GM18502 (cell line): ENCODE data around the gene NR2E1.

Source experiments
- ATAC-seq: cut with Tn5 transposase; IDR thresholded peaks from one replicate; pipeline ENCODE4 v1.9.1; 2021; ENCODE audit warnings: mild to moderate bottlenecking; ENCODE audit not compliant: unreplicated experiment, poor library complexity

NR2E1 gene

DNA sequence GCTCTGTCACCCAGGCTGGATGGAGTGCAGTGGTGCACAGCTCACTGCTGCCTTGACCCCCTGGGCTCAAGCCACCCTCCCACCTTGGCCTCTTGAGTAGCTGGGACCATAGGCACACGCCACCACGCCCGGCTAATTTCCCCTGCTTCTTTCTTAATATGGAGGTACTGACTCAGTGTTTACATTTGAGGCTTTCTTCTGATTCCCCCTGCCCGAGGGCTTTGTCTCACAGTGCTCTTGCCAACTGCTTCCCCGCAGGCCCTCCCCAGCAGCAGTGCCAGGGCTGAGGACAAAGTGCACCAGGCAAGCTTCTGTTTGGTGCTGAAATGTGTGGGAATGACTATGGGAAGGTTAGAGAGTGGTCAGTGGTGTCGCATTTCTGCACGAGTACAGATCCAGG lies 34.8 kb downstream of the NR2E1 start:
- ATAC-seq, result no peak

DNA sequence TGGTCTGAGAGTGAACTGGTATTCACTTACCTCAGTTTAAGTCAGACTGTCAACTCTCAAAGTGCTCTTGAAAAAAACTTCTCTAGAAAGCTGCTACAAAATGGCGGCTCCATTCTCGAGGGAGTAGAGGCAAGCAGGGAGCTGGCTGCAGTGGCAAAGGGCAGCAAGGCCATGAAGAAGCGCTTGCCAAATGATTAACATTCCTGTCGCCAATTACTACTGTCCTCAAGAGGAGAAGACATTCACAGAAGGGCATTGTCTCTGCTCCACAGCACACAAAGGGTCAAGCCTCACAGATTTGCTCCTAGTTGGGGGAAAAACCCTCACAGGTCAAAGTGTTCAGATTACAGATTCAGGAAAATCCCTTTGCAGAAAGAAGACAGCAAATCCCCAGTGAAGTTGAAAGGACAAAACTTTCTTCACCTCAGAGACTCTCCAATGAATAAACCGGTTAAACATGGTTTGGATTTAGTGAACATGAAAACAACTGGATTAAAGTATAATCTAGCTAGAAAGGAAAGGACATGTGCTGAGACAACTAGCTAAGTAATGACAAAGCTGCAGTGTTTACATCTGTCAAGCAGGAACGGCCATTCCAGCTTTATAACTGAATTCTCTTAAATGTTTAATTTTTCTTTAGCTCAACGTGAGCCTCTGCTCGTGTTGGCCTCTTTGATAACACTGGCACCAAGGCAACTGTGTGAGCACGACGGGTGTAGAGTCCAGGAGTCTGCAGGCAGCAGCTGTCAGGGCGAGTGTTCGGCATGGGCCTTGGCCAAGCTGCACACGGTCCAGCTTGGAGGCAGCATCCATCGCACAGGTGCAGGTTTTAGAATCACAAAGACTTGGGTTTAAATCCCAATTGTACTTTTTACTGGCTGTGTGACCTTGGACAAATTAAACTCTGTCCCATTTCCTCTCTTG lies 37.6 kb downstream of the NR2E1 start:
- ATAC-seq, result no peak

DNA sequence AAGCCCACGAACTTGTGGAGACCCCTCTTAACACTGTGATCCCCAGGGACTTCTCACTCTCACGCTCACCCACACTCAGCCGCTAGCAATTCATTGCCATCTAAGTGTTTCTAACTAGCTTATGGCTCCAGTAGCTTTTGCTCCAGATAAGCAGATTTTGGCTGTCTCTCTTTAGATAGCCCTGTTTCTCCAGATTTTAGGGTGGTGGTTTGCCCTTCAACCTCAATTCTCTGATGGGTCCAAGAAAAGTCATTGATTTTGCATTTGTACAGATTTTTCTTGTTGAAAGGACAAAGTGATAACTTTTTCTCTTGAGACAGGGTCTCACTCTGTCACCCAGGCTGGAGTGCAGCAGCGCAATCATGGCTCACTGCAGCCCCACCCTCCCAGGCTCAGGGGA lies 41.2 kb downstream of the NR2E1 start:
- ATAC-seq, result no peak

DNA sequence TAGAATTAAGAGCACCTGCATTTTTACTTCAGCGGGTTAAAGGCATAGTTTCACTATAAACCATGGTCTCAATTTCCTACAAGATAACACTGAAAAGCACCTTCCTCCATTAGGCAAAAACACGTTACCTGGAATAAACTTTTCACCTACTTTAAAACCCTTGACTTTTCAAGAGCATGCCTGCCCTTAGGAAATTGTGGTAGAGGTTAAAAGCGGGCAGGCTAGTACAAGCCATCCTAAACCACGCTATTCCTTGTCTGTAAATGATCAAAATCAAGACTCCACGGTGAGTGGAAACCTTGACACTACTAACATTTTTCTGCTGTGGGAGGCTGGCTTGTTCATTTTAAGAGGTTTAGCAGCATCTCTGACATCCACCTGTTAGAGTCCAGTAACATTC lies 43.9 kb downstream of the NR2E1 start:
- ATAC-seq, result no peak

DNA sequence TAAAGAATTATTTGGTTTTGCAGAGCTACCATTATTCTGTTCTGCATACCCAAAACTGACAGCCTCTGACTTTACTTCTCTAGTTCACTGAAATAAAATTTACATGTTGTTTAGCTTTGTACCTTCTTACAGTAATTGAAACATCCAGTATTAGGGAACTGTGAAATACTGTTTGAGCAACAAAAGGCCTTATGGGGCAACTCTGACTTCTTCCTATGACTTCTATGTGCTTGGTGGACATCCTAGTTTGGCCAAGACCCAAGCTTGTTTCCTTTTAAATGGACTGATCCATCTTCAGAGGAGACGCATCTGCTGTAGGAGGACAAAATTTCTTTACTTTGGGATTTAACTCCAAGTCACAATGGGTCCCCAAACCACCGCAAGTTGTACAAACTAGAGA lies 44.7 kb downstream of the NR2E1 start:
- ATAC-seq, result no peak

DNA sequence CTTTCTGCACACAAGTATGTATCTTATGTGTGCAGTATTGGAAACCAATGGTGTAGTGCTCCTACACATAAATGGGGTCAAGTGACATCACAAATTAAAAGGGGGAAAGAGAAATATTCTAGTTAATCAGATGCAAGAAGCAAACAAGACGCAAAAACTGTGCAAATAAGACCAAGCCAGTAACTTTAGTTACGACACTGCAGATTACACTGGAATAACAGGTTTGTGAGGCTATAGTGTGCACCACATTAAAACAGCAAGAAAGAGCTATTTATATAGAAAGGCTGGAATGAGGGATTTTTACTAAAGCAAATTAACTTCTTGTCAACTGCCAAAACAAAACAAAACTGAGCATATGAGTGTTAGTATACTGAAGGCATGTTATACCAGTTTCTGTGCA lies 45.8 kb downstream of the NR2E1 start:
- ATAC-seq, result no peak

DNA sequence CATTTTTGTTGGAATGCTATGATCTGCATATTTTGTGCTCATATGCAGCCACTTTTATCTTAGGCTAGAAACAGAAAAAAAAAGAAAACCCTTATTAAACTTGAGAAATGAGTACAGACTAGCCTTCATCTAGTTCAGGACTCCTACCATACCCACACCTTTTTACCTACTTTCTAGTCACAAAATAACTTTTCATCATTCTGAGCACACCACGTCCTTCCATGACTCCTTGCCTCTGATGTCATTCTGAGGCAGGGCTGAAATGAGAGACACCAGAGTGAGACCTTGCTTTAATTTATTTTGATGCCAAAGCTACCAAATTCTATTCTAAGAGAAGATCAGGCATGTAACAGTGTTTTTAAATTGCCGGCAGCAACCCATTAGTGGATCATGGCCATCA lies 56.2 kb downstream of the NR2E1 start:
- ATAC-seq, result no peak

DNA sequence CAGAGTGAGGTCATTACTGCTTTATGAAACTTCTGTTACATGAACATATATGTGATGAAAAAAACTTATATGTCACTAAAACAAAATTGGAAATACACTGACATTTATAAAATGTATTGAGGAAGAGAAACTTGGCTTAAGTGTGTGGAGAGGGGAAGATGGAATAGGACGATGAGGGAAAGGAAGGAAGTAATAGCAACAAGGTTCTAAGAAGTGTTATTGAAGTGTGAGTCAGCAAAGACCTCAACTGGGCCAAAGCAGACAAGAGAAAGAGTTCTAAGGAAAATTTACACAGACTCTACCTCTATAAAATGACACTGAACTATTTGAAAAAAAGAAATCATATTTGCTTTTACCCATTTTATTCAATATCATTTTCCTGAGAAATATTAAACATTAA lies 56.7 kb downstream of the NR2E1 start:
- ATAC-seq, result no peak

DNA sequence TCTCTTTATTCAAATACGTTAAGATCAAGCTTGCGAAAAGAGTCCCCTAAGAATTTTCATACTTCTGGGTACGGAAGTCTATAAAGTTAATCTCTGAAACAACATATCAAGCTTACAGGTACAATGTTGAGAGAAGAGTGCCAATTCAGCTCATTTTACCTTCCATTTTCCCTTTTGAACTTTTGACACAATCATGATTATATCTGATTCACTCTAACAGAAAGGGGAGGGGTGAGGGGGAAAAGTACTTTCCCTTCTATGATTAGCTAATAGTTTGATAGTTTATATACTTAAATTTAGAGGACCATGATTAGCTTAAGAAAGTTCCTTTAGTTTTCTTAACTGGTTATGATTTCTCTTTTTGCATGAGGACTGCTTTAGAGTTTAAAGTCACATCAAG lies 61.5 kb downstream of the NR2E1 start:
- ATAC-seq, result no peak

DNA sequence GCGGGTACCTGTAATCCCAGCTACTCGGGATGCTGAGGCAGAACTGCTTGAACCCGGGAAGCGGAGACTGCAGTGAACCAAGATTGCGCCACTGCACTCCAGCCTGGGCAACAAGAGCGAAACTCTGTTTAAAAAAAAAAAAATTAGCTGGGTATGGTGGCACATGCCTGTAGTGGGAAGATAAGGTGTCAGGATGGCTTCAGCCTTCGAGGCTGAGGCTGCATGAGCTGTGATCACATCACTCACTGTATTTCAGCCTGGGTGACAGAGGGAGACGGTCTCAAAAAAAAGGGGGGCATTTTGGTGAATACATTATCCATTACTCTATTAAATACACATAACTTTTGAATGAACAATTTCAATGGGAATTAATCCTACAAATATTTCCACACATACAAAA lies 62.6 kb downstream of the NR2E1 start:
- ATAC-seq, result no peak

DNA sequence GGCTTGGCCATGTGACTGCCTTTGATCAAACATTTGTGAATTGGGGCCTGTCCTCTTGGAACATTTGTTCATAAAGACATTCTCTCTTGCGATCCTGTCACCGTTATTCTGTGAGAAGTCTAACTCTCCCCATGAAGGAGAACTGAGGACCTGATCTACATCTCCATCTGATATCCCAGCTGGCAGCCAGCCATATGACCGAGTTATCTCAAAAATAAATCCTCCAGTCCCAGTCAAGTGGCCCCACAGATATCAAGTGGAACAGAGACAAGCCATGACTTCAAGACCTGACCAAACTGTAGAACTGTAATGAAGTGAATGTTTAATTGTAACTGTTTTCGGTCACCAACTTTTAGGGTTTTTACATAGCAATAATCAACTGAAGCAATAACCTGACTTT lies 69.3 kb downstream of the NR2E1 start:
- no peak for ATAC-seq

DNA sequence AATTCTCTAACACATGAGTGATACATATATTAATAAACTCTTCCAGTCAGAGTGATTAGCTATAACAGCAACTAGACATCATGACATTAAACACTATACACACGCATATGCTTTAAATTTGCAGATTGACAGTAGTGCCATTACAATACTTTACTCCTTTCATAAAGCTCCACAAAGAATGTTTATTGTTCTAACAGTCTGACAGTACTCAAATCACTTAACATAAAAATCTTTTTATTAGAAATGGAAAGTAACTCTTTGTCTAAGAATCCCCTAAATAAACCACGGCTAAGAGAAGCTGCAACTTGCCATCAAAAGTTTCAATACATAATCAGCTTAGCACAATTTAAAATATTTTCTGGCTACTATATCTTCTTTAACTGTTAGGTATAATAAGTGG lies 71.0 kb downstream of the NR2E1 start:
- no peak for ATAC-seq

DNA sequence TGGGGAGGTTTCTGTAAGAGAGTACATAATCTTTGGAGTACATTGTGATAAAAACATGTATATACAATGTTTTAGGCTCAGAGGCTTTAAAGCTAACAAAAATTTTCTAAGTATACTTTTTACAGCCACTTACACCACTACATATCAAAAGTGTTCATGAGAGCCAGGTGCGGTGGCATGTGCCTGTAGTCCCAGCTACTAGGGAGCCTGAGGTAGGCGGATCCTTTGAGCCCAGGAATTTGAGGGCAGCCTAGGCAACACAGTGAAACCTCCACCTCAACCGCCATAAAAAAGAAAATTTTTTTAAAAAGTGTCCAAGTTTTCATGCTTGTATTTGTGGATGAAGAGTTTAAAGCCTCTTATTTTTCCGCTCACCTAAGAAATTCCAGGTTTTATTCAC lies 72.5 kb downstream of the NR2E1 start:
- no peak for ATAC-seq
